Mucosa of stomach (tissue), 1 donor: ENCODE measurements around the gene FAM163A.

Experiments used
- H3K27me3 ChIP-seq: one replicate; pipeline ENCODE4 v1.7.0; 2013; ENCODE audit warnings: mild to moderate bottlenecking, low read length; ENCODE audit not compliant: control insufficient read depth, insufficient read depth
- H3K36me3 ChIP-seq: one replicate; pipeline ENCODE4 v1.7.0; 2013; ENCODE audit warnings: low read length; ENCODE audit not compliant: control insufficient read depth, insufficient read depth
- H3K4me1 ChIP-seq: one replicate; pipeline ENCODE4 v1.7.0; 2013; ENCODE audit warnings: mild to moderate bottlenecking, low read length; ENCODE audit not compliant: control insufficient read depth, insufficient read depth
- H3K4me3 ChIP-seq: one replicate; pipeline ENCODE4 v1.7.0; 2013; ENCODE audit warnings: low read length
- H3K9ac ChIP-seq: one replicate; pipeline ENCODE4 v1.7.0; 2013; ENCODE audit warnings: mild to moderate bottlenecking, low read length, moderate library complexity
- H3K9me3 ChIP-seq: one replicate; pipeline ENCODE4 v1.7.0; 2013; ENCODE audit warnings: mild to moderate bottlenecking, low read length, moderate library complexity; ENCODE audit not compliant: control insufficient read depth
- donor health status: Pancreatic carcinoma.

FAM163A gene

DNA sequence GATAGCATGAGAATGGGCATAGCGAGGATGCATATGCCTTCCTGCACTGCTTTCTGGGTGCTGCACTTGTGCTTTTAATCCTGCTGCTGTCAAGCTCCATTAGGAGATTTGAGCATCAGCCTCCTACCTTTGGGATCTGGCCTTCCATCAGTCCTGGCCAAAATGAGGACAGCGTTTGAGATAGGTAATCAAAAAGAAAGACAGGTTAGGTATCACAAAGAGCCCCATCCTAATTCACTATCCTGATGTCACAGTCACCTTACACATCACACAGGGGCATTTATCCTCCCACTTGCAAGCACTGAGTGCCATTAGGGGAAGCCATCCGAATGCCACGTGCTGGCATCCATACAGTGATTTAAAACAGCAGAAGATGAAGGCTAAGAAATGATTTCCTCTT, 13.2 kb upstream of the FAM163A start:
- no peaks in the 10 kb centered on the region for H3K9me3 ChIP-seq
- H3K36me3 ChIP-seq: no peaks in the 10 kb centered on the region
- H3K9ac ChIP-seq: no peak overlapping the region
- H3K4me3 ChIP-seq: no peak overlapping the region
- H3K27me3 ChIP-seq: peaks cover 6% of the 10 kb centered on the region
- H3K4me1 ChIP-seq: no peaks in the 10 kb centered on the region

DNA sequence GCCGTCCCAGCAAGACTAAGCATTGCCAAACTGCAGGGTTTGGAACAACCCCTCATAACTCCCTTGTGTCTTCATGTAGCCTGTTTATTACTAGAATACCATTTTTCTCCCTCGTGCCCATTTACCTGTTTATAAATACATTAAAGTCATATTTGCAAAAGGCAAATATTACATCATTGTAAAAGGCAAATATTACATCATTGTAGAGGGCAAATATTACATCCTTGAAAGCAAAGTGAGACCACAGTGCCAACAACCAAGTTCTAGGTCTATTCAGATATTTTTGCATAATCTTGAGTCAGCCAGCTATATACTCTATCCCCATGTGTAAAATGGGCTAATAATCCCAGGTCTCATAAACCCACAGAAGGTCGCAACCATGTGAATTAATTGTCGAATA, 11.4 kb upstream of the FAM163A start:
- no peak overlapping the region for H3K9ac ChIP-seq
- H3K27me3 ChIP-seq: peaks cover 6% of the 10 kb centered on the region
- H3K4me1 ChIP-seq: no peaks in the 10 kb centered on the region
- no peaks in the 10 kb centered on the region for H3K36me3 ChIP-seq
- H3K4me3 ChIP-seq: no peak overlapping the region
- H3K9me3 ChIP-seq: no peaks in the 10 kb centered on the region

DNA sequence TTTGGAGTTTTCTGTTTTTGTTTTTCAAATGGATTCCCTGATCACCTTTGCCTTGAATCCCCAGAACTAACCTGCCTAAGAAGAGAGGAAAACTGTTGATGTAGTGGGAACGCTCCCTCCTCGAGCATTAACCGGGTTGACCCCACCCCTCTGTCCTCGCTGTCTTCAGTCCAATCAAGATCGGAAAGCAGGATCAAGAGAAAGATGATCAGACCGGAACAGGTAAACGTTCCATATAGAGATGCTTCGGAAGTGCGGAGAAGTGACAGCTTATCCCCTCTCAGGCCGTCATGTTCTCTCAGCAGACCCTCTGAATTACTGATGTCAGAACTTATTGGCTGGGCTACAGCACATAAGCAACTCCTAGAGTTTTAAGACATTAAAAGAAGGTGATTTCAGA, 800 bp upstream of the FAM163A start:
- Histone ChIP-seq H3K9me3 (no peaks in the 10 kb centered on the region), H3K4me1 (peaks cover 9% of the 10 kb centered on the region), H3K9ac (no peak overlapping the region), H3K36me3 (no peaks in the 10 kb centered on the region), H3K27me3 (peaks cover 60% of the 10 kb centered on the region), H3K4me3 (no peak overlapping the region)

DNA sequence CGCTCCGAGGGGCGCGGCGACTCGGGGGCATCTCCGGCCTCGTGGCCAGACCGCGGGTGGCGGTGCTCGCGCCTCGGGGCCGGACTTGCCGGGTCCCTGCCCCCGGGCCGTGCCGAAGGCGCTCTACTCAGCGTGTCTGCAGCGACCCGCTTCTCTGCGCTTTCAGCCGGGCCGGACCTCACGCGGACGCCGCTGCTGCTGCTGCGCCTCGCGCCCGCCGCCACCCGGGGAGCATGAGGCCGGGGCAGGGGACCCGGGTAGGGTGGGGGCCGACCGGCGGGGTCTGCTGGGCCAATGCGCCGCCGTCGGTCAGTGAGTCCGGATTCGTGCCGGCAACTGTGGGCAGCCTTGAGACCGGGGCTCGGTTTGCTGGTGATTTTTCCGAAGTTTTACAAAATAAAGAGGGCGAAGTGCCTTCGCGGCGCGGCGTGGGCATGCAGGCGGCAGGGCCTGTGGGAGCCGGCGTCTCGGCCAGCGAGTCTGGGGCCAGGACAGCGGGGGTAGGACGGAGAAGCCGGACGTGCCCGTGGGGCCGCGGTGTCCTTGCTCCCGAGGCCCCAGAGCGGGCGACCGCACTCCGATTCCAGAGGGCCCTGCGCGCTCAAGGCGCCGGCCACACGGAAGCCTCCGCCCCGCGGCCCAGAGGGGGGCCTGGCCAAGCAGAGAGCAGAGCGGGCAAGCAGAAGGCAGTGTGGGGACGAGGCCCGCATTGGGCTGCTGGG, 749 bp downstream of the FAM163A start:
- Histone ChIP-seq H3K4me1 (peaks cover 9% of the 10 kb centered on the region), H3K4me3 (no peak overlapping the region), H3K27me3 (peaks cover 60% of the 10 kb centered on the region), H3K9ac (no peak overlapping the region), H3K9me3 (no peaks in the 10 kb centered on the region), H3K36me3 (no peaks in the 10 kb centered on the region)

DNA sequence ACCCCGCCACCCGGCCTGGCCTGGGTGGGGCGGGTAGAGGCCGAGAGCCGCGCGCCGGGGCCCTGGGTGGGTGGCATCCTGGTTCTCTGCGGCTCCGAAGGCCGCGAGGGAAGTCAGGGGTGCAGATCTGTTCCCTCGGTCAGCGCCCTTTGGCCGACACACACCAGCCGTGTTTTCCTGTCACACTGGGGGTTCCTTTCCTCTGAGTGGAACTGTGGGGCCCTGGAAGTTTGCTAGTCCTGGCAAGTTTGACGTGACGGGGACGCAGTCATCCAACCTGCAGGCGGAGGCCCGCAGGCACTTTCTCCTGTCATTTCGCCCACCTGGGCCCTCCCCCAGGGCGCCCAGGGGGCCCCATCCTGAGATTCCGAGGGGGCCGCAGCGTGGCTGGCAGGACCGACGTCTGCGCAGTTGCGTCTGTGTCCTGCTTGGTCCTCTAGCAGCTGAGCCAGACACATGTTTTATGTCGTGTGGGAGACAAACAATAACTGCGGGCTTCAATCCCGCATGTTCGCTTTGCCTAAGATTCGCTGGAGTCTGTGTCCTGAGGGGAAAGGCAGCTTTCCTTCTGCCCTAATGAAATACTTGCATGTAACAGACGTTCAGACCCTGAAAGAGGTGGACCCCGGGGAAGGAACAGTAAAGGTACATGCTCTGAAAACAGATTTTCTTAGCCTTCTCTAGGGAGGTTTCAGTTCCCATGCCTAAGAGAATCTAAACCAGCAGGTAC, 1.5 kb downstream of the FAM163A start:
- Histone ChIP-seq H3K9ac (no peak overlapping the region), H3K27me3 (peaks cover 54% of the 10 kb centered on the region), H3K4me1 (peaks cover 9% of the 10 kb centered on the region), H3K36me3 (no peaks in the 10 kb centered on the region), H3K4me3 (no peak overlapping the region), H3K9me3 (no peaks in the 10 kb centered on the region)

DNA sequence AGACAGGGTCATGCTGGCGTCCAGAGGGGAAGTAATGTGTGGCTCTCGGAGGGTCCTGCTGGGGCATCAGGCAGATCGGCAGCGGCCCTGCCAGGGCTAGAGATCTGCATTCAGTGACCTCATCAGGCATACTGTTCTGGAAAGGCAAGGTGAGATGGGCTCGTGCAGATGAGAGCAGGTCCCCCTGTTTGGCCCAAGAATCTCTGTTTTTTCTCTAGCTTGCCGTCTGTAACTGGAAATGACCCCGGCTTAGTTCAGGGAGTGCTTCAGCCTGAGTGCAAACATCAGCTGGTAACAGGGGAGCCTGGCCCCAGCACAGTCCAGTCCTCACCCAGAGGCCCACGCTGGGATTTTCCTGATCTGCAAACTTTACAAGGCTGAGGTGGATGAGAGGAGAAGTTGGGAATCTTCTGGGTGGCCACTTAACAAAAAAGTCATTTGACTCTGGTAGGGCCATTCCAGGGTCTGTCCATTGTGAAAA, 2.1 kb downstream of the FAM163A start:
- H3K36me3 ChIP-seq: no peaks in the 10 kb centered on the region
- no peak overlapping the region for H3K4me3 ChIP-seq
- H3K27me3 ChIP-seq: peaks cover 54% of the 10 kb centered on the region
- H3K9me3 ChIP-seq: no peaks in the 10 kb centered on the region
- H3K9ac ChIP-seq: no peak overlapping the region
- H3K4me1 ChIP-seq: peaks cover 9% of the 10 kb centered on the region

DNA sequence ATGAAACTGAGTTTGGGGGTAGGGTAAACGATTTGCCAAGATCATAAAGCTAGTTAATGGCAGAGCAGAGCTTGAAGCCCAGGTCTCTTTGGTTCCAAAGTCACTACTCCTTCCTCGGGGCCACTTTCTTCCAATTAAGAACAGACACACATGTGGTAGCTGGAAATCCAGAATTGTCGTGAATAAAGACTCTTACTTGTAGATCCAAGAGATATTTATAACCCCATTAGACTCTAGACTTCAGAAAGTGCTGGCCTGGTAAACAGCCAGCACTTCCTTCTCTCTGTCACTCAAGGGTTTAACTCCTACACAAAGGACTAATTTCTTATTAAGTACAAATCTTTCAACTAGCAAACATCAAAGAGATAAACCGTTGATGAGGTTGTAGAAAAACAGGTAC, 2.7 kb downstream of the FAM163A start:
- no peaks in the 10 kb centered on the region for H3K9me3 ChIP-seq
- H3K36me3 ChIP-seq: no peaks in the 10 kb centered on the region
- H3K4me1 ChIP-seq: peaks cover 9% of the 10 kb centered on the region
- H3K4me3 ChIP-seq: no peak overlapping the region
- H3K9ac ChIP-seq: no peak overlapping the region
- H3K27me3 ChIP-seq: peaks cover 54% of the 10 kb centered on the region

DNA sequence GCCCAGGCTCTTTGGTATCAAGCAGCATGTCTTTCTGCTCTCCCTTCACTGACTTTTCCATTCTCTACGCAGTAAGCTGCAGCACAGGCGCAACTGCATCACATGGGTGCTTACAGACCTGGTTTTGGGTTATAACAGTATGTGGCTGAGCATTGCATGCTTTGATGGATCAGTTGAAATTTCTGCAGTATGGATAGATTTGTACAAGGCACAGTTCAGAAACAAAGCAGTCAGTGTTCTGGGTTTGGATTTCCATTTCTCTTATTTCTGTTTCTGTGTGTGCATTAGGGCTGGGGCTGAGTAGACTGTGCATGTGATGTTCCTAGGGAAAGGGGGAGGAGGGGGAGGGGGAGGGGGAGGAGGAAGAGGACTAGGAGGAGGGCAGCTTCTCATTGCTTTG, 4.5 kb downstream of the FAM163A start:
- Histone ChIP-seq H3K27me3 (peaks cover 41% of the 10 kb centered on the region), H3K9ac (no peak overlapping the region), H3K9me3 (no peaks in the 10 kb centered on the region), H3K4me1 (peaks cover 5% of the 10 kb centered on the region), H3K36me3 (no peaks in the 10 kb centered on the region), H3K4me3 (no peak overlapping the region)

DNA sequence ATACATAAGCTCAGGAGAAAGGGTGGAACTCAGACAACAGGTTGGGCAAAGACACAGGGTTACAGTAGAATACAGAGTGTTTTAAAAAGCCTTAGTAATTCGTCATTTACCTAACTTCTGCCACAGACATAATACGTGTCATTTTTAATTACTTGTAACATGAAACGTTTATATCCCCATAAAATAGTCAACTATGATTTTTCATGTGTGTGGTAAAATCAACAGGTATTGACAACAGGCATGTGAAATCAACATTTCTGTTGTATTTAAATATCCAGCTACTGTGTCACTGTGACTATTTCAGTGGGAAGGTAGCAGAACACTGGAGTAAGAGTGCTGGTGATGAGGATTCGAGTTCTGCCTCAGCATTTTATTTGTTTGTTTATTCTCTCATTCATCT, 5.7 kb downstream of the FAM163A start:
- peaks cover 30% of the 10 kb centered on the region for H3K27me3 ChIP-seq

DNA sequence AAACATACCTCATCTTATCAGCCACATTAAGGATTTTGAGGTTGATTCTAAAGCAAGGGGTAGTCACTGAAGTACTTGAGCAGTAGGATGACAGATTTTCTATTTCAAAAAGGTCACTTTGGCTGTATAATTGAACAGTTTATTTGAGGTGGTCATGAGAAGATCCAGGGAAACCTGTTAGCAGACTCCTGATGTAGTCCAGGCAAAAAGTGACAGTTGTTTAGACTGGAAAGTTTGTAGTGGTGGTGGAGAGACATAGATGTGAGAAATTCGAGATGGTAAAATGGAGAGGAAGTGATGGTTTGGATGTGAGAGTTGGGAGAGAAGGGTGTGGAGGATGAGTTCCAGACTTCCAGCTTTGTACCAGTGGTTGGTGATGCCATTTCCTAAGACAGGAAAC, 7.5 kb downstream of the FAM163A start:
- H3K9ac ChIP-seq: no peak overlapping the region
- H3K27me3 ChIP-seq: peaks cover 11% of the 10 kb centered on the region
- H3K4me1 ChIP-seq: no peaks in the 10 kb centered on the region
- no peaks in the 10 kb centered on the region for H3K36me3 ChIP-seq
- H3K9me3 ChIP-seq: no peaks in the 10 kb centered on the region
- no peak overlapping the region for H3K4me3 ChIP-seq

More for the DNA sequence above, 5.7 kb downstream of the FAM163A start:
- no peaks in the 10 kb centered on the region for H3K36me3 ChIP-seq
- H3K4me3 ChIP-seq: no peak overlapping the region
- no peaks in the 10 kb centered on the region for H3K4me1 ChIP-seq
- no peak overlapping the region for H3K9ac ChIP-seq
- no peaks in the 10 kb centered on the region for H3K9me3 ChIP-seq

DNA sequence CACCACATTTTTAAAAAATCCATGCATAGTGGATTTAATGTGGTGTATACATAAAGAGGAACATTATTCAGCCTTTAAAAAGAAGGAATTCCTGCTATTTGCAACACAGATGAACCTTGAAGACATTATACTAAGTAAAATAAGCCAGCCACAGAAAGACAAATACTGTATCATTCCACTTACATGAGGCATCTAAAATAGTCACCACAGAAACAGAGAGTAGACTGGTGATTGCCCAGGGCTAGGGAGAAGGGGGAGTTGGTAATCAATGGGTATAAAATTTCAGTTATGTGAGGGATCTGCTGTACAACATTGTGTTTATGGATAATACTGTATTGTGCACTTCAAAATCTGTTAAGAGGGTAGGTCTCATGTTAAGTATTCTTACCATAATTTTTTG, 10.0 kb downstream of the FAM163A start:
- Histone ChIP-seq H3K4me1 (no peaks in the 10 kb centered on the region), H3K9me3 (no peaks in the 10 kb centered on the region), H3K36me3 (no peaks in the 10 kb centered on the region), H3K9ac (no peak overlapping the region), H3K4me3 (no peak overlapping the region), H3K27me3 (no peaks in the 10 kb centered on the region)

DNA sequence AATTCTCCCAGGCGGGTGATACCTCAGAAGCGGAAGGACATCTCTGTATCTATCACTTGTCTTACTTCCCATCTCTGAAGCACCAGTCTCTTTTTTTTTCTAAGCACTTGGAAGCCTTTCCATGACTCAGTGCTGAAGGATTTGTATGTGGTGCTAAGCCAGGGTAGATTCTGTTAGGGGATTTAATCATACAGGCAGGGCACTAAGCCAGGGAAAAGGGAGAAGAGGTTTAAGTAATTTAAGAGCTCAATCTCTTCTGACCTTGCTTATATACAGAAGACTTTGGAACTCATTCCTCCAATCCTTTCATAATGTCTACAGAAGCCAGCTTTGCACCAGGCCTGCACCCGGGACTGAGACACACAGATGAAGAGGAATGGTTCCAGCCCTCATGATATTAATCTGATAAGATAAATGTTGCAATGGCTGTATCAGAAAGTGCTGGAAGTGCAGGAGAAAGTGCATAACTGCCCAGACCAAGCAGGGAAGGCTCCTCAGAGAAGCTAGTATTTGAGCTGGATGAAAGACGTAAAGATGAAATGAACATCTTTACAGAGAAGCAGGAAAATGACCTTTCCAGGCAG, 11.0 kb downstream of the FAM163A start:
- Histone ChIP-seq H3K4me1 (no peaks in the 10 kb centered on the region), H3K36me3 (no peaks in the 10 kb centered on the region), H3K9me3 (no peaks in the 10 kb centered on the region), H3K4me3 (no peak overlapping the region), H3K27me3 (no peaks in the 10 kb centered on the region), H3K9ac (no peak overlapping the region)
